ENCODE measurements around the gene HIVEP2.

HIVEP2 gene

DNA sequence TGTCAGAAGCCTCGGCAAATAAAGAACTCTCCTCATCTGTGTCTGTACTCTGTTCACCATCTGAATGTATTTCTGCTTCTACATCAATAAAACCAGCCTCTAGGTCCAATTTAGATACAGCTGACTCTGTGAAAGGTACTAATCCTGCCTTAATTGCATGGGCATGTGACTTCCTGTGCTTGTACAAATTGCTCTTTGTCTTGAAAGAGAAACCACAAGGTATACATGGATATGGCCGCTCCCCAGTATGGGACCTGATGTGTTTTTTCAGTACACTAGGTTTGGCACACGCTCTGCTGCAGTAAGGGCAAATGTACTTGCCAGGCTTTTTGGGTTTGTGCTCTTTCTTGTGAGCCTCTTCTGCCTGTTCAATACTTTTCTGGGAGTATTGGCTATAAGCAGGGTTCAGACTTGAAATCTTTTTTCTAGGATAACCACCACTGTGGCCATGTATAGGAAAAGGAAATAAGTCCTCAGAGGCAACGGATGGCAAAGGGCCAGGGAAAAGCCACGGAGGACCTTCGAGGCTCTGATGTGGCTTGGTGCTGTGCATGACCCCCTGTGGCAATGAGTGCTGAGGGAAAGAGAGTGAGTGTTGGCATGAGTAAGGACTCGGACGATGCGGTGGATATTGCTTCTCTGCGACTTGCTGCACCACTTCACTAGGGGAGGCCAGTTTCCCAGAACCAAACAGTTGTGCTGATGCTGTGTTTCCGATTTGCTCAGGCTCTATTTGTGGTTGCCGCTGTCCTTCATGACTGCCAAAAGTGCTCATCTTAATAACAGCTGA lies 170.9 kb downstream of the HIVEP2 start:
- no peak for DNase-seq (ENCODE audit: low spot score)

DNA sequence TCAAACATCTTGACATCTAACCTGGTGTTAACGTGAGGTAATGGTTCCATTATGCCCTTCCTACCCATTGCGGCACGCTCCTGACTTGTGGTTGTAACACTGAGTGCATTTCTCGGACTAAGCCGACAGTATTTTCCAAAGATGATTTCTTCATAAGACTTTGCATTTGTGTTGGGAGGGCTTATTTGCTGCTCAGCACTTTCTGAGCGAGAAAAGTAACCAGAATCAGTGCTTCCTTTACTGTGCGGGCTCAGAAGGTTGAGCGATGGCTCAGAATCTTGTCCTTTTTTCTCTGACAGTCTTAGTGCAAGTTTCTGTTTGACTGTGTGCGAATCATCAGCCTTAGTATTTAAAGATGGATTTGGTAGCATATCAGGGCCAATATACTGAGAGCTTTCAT lies 171.7 kb downstream of the HIVEP2 start:
- no peak for DNase-seq (ENCODE audit: low spot score)

DNA sequence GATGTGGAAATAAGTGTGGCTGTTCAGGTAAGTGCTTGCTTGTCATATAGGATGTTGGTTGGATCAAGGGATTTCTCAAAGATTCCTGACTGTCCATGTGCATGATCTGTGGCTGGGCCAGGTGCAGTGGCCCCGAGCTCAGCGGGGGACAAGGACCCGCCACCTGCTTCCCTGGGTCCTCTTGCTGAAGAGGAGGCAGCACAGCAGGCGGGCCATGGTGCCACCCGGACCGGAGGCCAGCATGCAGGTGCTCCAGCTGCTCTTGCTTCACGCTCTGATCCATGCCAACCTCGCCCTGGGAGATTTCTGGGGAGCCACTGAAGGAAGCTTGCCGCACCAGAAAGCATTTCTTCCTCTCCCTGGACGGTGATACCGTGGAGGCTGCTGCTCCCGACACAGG lies 173.8 kb downstream of the HIVEP2 start:
- DNase-seq (ENCODE audit: low spot score): no peak

- DNase-seq (ENCODE audit: low spot score): no peak
Observed at GRCh38 chr6:142765306-142765705, 179.7 kb downstream of the HIVEP2 start.

GRCh38 chr6:142764311-142764710 lies 180.7 kb downstream of the HIVEP2 start:
- no peak for DNase-seq (ENCODE audit: low spot score)

DNA sequence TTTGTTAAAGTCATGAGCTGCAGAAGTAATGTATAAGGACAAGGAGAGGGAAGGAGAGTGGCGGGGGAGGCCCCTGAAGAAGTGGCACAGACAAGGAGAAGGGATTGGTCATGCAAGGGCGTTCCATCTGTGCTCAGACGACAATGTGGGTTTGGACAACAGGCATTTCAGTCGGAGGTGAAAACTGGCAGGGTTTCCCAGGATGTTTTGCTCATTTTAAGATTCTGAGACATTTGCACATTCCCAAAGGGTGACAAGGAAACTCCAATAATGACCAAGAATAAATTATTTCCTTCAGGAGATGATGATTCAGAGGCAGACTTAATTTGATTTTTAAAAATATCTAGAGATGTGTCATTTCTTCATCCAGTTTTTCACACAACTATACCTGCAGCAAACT lies 181.8 kb downstream of the HIVEP2 start:
- no peak for DNase-seq (ENCODE audit: low spot score)

GRCh38 chr6:142761756-142762155 lies 183.2 kb downstream of the HIVEP2 start:
- no peak for DNase-seq (ENCODE audit: low spot score)

DNA sequence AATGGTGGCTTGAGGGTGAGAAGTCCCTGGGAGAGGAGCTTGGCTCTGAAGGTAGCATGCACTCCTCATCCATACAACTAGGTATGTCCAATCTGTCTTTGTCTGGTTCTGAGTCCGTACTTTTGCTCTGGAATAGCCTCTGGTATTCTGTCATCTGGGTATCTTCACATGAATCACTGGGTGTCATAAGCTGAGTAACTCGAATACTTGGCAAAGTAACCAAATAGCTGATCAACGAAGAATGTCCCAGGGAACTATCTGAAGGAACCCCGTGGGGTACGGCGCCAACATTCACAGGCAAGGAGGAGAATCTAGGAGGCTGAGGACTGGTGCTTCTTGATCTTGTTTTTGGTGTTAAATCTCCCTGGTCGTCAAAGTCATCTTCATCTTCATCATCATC lies 184.8 kb downstream of the HIVEP2 start:
- peak; percentile 19 for DNase-seq (ENCODE audit: low spot score)

DNA sequence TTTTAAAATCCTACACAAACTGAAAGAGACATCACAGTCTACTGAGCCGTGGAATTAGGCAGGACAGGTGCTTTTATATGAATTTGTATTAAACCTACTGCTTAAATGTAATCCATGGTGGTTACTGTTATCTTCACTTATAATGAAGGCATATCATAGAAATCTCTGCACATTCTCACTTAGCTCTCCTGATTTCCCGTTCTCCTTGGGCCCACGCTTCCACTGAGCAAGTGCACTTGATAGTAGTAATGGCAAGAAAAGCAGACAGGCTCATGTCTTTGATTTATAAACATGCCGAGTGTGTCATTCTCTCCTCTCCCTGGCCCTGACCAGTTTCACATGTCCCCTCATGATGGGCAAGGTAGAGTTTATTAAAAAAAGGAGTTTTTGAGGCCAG lies 186.3 kb downstream of the HIVEP2 start:
- no peak for DNase-seq (ENCODE audit: low spot score)

- no peak for DNase-seq (ENCODE audit: low spot score)
Observed at GRCh38 chr6:142757852-142758628, 186.9 kb downstream of the HIVEP2 start.

GRCh38 chr6:142756215-142756630 lies 188.8 kb downstream of the HIVEP2 start:
- DNase-seq (ENCODE audit: low spot score): peak; percentile 31

- no peak for DNase-seq (ENCODE audit: low spot score)
Observed at GRCh38 chr6:142753196-142753595, 191.8 kb downstream of the HIVEP2 start.

DNA sequence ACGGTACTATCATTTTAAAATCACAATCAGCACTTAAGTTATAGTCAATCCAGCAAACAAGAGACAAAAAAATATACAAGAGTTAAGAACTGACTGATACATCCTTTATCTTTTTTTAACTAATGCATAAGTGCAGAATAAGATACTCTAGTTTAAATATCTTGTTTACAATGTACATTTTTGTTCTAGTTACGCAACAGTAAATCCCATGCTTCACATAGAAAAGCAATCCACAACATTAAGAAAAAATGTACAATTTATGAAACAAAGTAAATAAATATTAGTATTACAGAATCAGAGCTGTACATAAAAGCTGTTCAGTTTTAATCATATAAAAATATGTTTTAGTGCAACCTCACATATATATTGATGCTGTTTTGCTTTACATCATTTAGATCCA lies 192.6 kb downstream of the HIVEP2 start:
- no peak for DNase-seq (ENCODE audit: low spot score)

DNA sequence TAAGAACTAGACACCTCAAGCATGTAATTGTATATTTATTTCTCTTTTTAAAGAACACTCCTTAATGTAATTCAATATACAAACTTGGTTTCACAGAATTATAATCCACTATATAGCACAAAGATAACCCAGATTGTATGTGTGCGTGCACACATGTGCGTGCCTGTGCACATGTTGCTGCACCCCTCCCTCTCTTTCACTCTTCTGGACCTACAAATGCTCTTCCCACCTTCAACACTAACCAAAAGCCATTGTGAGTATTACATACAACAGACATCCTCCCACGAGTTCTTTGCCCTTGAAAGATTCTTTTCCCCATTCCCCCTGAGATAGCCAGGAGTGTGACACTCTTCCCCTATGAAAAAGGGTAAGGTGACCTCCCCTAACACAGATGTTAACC lies 193.5 kb downstream of the HIVEP2 start:
- DNase-seq (ENCODE audit: low spot score): no peak

DNA sequence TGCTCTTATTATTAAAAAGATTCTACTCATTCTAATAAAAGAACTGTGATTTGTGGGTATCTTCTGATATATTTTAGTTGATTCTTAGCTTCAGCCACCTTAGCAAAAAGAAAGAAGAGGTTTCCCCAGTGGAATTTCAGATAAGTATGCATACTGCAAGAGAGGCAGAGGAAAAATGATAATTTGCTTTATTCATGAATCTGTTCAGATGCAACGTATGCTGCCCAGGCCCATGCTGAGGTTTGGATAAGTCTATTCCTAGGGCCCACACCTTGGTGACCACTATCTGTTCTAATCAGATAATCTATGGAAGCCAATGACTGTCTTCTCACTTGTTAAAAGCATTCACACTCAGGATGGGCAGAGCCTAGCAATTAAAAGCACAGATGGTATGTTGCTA lies 194.0 kb downstream of the HIVEP2 start:
- no peak for DNase-seq (ENCODE audit: low spot score)

- no peak for DNase-seq (ENCODE audit: low spot score)
Observed at GRCh38 chr6:142749556-142749955, 195.4 kb downstream of the HIVEP2 start.

GRCh38 chr6:142746524-142746923 lies 198.5 kb downstream of the HIVEP2 start:
- DNase-seq (ENCODE audit: low spot score): no peak

GRCh38 chr6:142744836-142745235 lies 200.1 kb downstream of the HIVEP2 start:
- DNase-seq (ENCODE audit: low spot score): no peak

DNA sequence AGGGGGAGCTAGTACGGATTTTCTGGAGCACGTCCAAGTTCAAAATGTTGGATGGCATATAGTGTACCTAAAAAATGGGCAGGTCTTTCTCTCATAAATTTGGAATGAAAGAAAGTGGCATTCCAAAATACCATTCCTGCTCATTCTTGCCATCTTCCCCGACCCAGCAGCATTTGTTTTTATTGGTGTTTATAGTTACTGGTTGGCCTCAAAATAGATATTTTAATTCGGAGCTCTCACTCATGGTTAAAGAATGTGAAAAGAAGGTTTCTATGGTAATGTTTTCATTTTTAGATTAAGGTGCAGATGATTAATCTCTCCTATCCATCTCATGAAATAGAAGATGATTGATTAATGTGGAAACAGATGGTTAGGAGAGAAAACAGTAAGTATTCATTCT lies 204.5 kb downstream of the HIVEP2 start:
- DNase-seq (ENCODE audit: low spot score): no peak

DNA sequence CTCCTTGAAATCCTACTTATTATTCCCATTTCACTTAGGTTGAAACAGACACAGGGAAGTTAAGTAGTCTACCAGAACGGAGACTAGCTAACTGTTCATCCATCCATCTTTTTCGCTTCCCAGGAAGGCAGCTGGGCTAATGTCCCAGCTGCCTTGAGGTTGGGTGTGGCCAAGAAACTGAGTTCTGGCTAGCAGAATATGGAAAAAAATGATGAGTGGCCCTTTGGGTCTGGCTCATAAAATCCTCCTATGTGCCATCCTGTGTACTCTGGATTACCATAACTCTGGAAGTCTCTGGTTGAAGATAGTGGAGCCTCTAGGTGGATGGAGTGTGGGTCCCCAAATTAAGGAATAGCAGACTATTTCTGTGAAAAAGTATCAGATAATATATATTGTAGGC lies 206.2 kb downstream of the HIVEP2 start:
- DNase-seq (ENCODE audit: low spot score): no peak

DNA sequence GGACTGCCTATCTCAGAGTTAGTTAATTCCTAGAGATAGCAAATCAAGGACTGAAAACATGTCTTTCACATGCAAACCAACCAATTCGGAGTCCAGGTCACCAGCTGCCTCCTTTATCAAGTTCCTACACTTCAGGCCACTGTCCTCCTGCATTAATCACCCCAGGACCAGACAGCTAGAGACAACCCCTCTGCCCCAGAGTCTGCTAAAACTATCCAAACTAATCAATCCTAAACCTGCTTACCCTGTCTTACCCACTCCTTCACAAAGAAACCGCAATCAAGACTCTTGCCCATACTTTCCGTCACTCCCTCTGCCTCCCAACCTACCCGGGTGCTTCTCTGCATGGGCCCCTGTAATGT lies 207.0 kb downstream of the HIVEP2 start:
- DNase-seq (ENCODE audit: low spot score): no peak

DNA sequence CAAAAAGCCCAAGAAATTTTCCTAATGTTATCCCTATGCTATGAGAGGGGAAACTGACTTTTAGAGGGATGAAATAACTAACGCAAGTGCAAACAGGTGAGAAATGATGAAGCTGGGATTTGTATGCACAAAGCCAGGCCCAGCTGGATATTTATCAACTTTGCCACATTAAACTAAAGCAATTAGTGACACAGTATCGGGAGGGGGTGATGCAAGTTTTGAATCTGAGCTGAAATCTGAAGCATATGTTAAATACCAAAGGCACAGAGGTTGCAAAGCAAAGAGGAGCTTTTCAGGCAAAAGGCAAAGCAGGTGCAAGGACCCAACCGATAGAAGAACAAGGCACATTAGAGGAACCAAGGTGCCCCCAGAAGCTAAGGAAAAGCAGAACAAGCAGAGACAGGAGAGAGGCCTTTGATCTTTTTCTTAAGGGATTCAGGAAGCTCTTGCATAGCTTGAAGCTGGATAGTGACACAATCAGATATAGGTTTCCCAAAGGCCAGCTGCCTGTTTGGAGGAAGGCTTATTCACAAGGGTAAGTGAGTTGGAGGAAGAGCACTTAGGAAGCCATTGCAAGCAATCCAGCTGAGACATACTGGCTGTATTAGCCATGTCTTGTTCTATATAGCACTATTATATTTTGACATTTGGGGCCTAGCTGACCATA lies 207.5 kb downstream of the HIVEP2 start:
- no peak for DNase-seq (ENCODE audit: low spot score)

GRCh38 chr6:142735204-142735603 lies 209.8 kb downstream of the HIVEP2 start:
- DNase-seq (ENCODE audit: low spot score): no peak

Measured in hepatic stellate cell (primary cell).